ENCODE results near the gene SBF2. TPM values are rescaled to one million over a fixed set of nuclear protein-coding genes. Genes with fewer than 3 reads are reported as not detected.
A peak's percentile ranks its signal among the peaks of the same experiment; 100 is the strongest.

Gene SBF2
- total RNA-seq, 4 donors from 2014 or later, result 53.8 to 125 (median 76.4) TPM

- no peak for TF ChIP-seq CTCF (IDR thresholded peaks at IDR 0.05)
- ATAC-seq (ENCODE audit: low FRiP score) (no peak), DNase-seq (ENCODE audit: low spot score) (no peak)
Observed at GRCh38 chr11:10295064-10295901, 1.3 kb upstream of the SBF2 start.

GRCh38 chr11:10294290-10294953, 403 bp upstream of the SBF2 start:
- no peak for DNase-seq (ENCODE audit: low spot score)
- ATAC-seq (ENCODE audit: low FRiP score), result peak; percentile 39
- TF ChIP-seq CTCF (IDR thresholded peaks at IDR 0.05), result no peak

- no peak for TF ChIP-seq CTCF (IDR thresholded peaks at IDR 0.05)
- ATAC-seq (ENCODE audit: low FRiP score), result no peak
- DNase-seq (ENCODE audit: low spot score), result no peak
Observed at GRCh38 chr11:10291801-10292638, 2.0 kb downstream of the SBF2 start.

- TF ChIP-seq CTCF (IDR thresholded peaks at IDR 0.05), result no peak
- DNase-seq (ENCODE audit: low spot score), result no peak
- ATAC-seq (ENCODE audit: low FRiP score), result no peak
Observed at GRCh38 chr11:10289765-10290380, 4.1 kb downstream of the SBF2 start.

GRCh38 chr11:10288881-10289764, 4.9 kb downstream of the SBF2 start:
- ATAC-seq (ENCODE audit: low FRiP score) (no peak), DNase-seq (ENCODE audit: low spot score) (no peak)
- TF ChIP-seq CTCF (IDR thresholded peaks at IDR 0.05), result no peak
